GM19239 (cell line): ENCODE measurements around the gene ALDH1A3.
"Not testable (repeated sequence)": the region's sequence is repeated elsewhere in the genome, so short reads cannot be mapped to it uniquely, and the experiment has no call there.

Experiments
- DNase-seq: peaks from one replicate; pipeline ENCODE4 v3.0.0; 2011; ENCODE audit warnings: low spot score; ENCODE audit not compliant: insufficient read length
- FAIRE-seq: peaks from 2 replicates; lab custom pipeline; 2011; peaks lifted over from hg19 to GRCh38; lab: Jason Lieb, UNC

ALDH1A3 gene

GRCh38 chr15:100879464-100880138, at the start of gene ALDH1A3:
ALDH1A3 (plus strand) TSS chr15:100879831; CDS start chr15:100879908, 77 bp downstream.
- FAIRE-seq, result no peak
- DNase-seq, result peak; percentile 60

- no peak for FAIRE-seq
- DNase-seq, result no peak
Observed at GRCh38 chr15:100831467-100831866, 48.2 kb upstream of the ALDH1A3 start.

- FAIRE-seq (no peak), DNase-seq (no peak)
Observed at GRCh38 chr15:100832149-100832942, 47.3 kb upstream of the ALDH1A3 start.

GRCh38 chr15:100833417-100834389, 45.9 kb upstream of the ALDH1A3 start:
- FAIRE-seq (no peak), DNase-seq (no peak)

- DNase-seq (no peak), FAIRE-seq (no peak)
Observed at GRCh38 chr15:100834731-100835130, 44.9 kb upstream of the ALDH1A3 start.

GRCh38 chr15:100835636-100836035, 44.0 kb upstream of the ALDH1A3 start:
- FAIRE-seq, result no peak
- no peak for DNase-seq

- DNase-seq (no peak), FAIRE-seq (no peak)
Observed at GRCh38 chr15:100836501-100836900, 43.1 kb upstream of the ALDH1A3 start.

- FAIRE-seq, result no peak
Observed at GRCh38 chr15:100841426-100841825, 38.2 kb upstream of the ALDH1A3 start.

GRCh38 chr15:100842756-100843730, 36.6 kb upstream of the ALDH1A3 start:
- FAIRE-seq, result no peak
- DNase-seq, result no peak

More at GRCh38 chr15:100841426-100841825, 38.2 kb upstream of the ALDH1A3 start:
- DNase-seq, result no peak

- DNase-seq (no peak), FAIRE-seq (no peak)
Observed at GRCh38 chr15:100844167-100844566, 35.5 kb upstream of the ALDH1A3 start.

GRCh38 chr15:100844778-100845177, 34.9 kb upstream of the ALDH1A3 start:
- DNase-seq (no peak), FAIRE-seq (no peak)

GRCh38 chr15:100847194-100847593, 32.4 kb upstream of the ALDH1A3 start:
- DNase-seq (no peak), FAIRE-seq (no peak)

GRCh38 chr15:100849021-100849854, 30.4 kb upstream of the ALDH1A3 start:
- FAIRE-seq, result no peak

GRCh38 chr15:100849855-100850218, 29.8 kb upstream of the ALDH1A3 start:
- no peak for FAIRE-seq
- no peak for DNase-seq

More at GRCh38 chr15:100849021-100849854, 30.4 kb upstream of the ALDH1A3 start:
- peak; percentile 46 for DNase-seq

- FAIRE-seq, DNase-seq: not testable (repeated sequence)
Observed at GRCh38 chr15:100851428-100852015, 28.1 kb upstream of the ALDH1A3 start.

GRCh38 chr15:100852630-100853029, 27.0 kb upstream of the ALDH1A3 start:
- FAIRE-seq (no peak), DNase-seq (no peak)

- FAIRE-seq (no peak), DNase-seq (no peak)
Observed at GRCh38 chr15:100853676-100854440, 25.8 kb upstream of the ALDH1A3 start.
